HepG2 (cell line): Measurements from ENCODE around the gene ATP13A5.

ENCODE experiments used
- EZH2 ChIP-seq: conservative IDR thresholded peaks from 2 replicates; pipeline ENCODE4 v1.6.1; 2012; ENCODE audit warnings: mild to moderate bottlenecking, low read depth, low read length, moderate library complexity
- HNRNPUL1 ChIP-seq: fragments of 200-400 bp; formaldehyde crosslinking; IDR thresholded peaks from 2 replicates; pipeline ENCODE4 v1.6.1; 2017; ENCODE audit warnings: low read depth, mild to moderate bottlenecking, low read length, moderate library complexity
- MAZ ChIP-seq, 2 experiments: sonication (generic) in 1 of 2; formaldehyde crosslinking in 1 of 2; IDR thresholded peaks; 2 replicates each; pipeline versions ENCODE4 v1.5.0 to v1.6.1; 2012 to 2020; ENCODE audit warnings: low read depth in 2 of 2, mild to moderate bottlenecking in 2 of 2, borderline replicate concordance in 1 of 2, improper control_type of control experiment in 1 of 2, low read length in 1 of 2, missing genetic modification reagents in 1 of 2, moderate library complexity in 1 of 2
- SETDB1 ChIP-seq: sonication (generic); formaldehyde crosslinking; IDR thresholded peaks from 2 replicates; pipeline ENCODE4 v1.5.1; 2020; ENCODE audit warnings: missing genetic modification reagents, mild to moderate bottlenecking, borderline replicate concordance
- SMAD3 ChIP-seq: sonication (generic); formaldehyde crosslinking; IDR thresholded peaks from 2 replicates; pipeline ENCODE4 v1.4.0; 2020; ENCODE audit warnings: missing genetic modification reagents
- TF ChIP-seq, protein P1 (sequence below): sonication (generic); formaldehyde crosslinking; IDR thresholded peaks from 2 replicates; pipeline ENCODE4 v1.8.1; 2022; ENCODE audit warnings: low read depth, mild to moderate bottlenecking, missing genetic modification reagents
- TF ChIP-seq, protein P2 (sequence below): IDR thresholded peaks from 2 replicates; pipeline ENCODE4 v1.6.1; 2016; ENCODE audit warnings: low read depth, missing genetic modification reagents, missing compliant biosample characterization
- TF ChIP-seq, protein P3 (sequence below): sonication (generic); formaldehyde crosslinking; IDR thresholded peaks from 2 replicates; pipeline ENCODE4 v1.8.1; 2023; ENCODE audit warnings: missing genetic modification reagents, inconsistent platforms, borderline replicate concordance

DNA sequence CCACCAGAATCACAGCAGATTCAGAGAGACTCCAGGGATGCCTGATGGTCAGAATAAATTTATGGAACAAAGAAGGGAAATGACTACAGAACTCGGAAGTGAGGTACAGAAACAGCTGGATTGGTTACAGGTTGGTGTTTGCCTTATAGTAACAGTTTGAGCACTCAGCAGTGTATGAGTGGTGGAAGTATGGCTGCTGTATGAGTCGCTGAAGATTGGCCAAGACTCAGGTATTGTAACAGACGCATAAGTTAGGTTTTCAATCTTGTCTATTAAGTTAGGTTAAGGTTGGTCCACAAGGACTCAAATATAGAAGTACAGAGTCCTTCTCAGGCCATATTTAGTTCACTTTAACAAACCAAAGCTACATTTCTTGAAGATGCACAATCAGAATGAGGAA, 33.1 kb downstream of the ATP13A5 start:
- TF ChIP-seq, protein P1, sequence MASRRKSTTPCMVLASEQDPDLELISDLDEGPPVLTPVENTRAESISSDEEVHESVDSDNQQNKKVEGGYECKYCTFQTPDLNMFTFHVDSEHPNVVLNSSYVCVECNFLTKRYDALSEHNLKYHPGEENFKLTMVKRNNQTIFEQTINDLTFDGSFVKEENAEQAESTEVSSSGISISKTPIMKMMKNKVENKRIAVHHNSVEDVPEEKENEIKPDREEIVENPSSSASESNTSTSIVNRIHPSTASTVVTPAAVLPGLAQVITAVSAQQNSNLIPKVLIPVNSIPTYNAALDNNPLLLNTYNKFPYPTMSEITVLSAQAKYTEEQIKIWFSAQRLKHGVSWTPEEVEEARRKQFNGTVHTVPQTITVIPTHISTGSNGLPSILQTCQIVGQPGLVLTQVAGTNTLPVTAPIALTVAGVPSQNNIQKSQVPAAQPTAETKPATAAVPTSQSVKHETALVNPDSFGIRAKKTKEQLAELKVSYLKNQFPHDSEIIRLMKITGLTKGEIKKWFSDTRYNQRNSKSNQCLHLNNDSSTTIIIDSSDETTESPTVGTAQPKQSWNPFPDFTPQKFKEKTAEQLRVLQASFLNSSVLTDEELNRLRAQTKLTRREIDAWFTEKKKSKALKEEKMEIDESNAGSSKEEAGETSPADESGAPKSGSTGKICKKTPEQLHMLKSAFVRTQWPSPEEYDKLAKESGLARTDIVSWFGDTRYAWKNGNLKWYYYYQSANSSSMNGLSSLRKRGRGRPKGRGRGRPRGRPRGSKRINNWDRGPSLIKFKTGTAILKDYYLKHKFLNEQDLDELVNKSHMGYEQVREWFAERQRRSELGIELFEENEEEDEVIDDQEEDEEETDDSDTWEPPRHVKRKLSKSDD = no peak
- TF ChIP-seq, protein P2, sequence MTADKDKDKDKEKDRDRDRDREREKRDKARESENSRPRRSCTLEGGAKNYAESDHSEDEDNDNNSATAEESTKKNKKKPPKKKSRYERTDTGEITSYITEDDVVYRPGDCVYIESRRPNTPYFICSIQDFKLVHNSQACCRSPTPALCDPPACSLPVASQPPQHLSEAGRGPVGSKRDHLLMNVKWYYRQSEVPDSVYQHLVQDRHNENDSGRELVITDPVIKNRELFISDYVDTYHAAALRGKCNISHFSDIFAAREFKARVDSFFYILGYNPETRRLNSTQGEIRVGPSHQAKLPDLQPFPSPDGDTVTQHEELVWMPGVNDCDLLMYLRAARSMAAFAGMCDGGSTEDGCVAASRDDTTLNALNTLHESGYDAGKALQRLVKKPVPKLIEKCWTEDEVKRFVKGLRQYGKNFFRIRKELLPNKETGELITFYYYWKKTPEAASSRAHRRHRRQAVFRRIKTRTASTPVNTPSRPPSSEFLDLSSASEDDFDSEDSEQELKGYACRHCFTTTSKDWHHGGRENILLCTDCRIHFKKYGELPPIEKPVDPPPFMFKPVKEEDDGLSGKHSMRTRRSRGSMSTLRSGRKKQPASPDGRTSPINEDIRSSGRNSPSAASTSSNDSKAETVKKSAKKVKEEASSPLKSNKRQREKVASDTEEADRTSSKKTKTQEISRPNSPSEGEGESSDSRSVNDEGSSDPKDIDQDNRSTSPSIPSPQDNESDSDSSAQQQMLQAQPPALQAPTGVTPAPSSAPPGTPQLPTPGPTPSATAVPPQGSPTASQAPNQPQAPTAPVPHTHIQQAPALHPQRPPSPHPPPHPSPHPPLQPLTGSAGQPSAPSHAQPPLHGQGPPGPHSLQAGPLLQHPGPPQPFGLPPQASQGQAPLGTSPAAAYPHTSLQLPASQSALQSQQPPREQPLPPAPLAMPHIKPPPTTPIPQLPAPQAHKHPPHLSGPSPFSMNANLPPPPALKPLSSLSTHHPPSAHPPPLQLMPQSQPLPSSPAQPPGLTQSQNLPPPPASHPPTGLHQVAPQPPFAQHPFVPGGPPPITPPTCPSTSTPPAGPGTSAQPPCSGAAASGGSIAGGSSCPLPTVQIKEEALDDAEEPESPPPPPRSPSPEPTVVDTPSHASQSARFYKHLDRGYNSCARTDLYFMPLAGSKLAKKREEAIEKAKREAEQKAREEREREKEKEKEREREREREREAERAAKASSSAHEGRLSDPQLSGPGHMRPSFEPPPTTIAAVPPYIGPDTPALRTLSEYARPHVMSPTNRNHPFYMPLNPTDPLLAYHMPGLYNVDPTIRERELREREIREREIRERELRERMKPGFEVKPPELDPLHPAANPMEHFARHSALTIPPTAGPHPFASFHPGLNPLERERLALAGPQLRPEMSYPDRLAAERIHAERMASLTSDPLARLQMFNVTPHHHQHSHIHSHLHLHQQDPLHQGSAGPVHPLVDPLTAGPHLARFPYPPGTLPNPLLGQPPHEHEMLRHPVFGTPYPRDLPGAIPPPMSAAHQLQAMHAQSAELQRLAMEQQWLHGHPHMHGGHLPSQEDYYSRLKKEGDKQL (CRISPR knock-in tag) = no peak
- no peak for TF ChIP-seq MAZ (IDR thresholded peaks at IDR 0.05; ENCODE audit: borderline replicate concordance, low read depth, low read length)
- no peak for TF ChIP-seq MAZ (CRISPR knock-in tag; IDR thresholded peaks at IDR 0.05; ENCODE audit: low read depth)
- no peak for TF ChIP-seq HNRNPUL1
- no peak for TF ChIP-seq SETDB1
- no peak for TF ChIP-seq SMAD3 (CRISPR knock-in tag)
- no peak for TF ChIP-seq EZH2
- TF ChIP-seq, protein P3, sequence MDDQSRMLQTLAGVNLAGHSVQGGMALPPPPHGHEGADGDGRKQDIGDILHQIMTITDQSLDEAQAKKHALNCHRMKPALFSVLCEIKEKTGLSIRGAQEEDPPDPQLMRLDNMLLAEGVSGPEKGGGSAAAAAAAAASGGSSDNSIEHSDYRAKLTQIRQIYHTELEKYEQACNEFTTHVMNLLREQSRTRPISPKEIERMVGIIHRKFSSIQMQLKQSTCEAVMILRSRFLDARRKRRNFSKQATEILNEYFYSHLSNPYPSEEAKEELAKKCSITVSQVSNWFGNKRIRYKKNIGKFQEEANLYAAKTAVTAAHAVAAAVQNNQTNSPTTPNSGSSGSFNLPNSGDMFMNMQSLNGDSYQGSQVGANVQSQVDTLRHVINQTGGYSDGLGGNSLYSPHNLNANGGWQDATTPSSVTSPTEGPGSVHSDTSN (CRISPR knock-in tag) = no peak
